Measurements from ENCODE around the gene ZNF57.
"Not testable (repeated sequence)": the region's sequence is repeated elsewhere in the genome, so short reads cannot be mapped to it uniquely, and the experiment has no call there.

ZNF57 gene

DNA sequence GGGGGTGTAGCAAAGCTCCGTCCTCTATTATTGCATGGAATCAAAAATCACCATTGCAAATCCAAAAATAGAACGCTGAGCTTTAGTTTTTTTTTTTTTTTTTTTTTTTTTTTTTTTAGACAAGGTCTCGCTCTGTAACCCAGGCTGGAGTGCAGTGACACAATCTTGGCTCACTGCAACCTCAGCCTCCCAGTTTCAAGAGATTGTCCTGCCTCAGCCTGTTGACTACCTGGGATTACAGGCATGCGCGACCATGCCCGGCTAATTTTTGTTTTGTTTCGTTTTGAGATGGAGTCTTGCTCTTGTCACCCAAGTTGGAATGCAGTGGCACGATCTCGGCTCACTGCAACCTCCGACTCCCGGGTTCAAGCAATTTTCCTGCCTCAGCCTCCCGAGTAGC lies 59.4 kb downstream of the ZNF57 start:
- no peak for DNase-seq

DNA sequence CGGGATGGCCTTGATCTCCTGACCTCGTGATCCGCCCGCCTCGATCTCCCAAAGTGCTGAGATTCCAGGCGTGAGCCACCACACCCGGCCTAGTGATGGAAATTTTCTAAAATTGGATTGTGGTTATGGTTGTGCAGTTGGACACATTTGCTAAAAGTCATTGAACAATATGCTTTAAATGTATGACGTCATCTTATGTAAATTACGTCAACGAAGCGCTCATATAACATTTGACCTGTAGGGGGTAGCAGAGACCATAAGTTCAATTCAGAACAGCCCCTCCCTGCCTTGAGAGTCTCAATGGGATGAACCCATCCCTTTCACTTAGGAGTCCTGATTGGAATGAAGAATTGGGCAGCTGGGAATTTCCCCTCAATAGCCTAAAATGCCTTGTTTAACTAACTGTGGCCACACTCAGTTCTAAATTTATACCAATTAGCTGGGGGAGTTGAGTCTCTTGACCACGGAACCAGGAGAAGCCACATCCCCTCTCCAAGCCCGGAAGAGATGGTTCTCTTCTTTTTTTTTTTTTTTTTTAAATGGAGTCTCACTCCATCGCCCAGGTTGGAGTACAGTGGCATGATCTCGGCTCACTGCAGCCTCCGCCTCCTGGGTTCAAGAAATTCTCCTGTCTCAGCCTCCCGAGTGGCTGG lies 61.4 kb downstream of the ZNF57 start:
- peak; percentile 51 to 87 for DNase-seq

DNA sequence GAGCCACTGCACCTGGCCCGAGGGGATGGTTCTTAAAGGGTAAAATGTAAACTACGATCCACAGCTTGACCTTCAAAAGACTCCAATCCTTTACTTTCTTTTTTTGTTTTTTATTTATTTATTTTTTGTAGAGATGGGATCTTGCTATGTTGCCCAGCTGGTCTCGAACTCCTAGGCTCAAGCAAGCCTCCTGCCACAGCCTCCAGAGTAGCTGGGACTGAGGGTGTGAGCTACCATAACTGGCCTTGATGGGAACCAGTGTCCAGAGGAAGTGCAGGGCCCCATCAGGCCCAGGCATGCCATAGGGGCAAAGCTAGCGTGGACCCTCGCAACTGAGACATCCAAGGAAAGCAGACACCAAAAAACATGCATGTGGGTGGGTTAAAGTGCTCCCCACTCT lies 62.4 kb downstream of the ZNF57 start:
- DNase-seq = no peak

DNA sequence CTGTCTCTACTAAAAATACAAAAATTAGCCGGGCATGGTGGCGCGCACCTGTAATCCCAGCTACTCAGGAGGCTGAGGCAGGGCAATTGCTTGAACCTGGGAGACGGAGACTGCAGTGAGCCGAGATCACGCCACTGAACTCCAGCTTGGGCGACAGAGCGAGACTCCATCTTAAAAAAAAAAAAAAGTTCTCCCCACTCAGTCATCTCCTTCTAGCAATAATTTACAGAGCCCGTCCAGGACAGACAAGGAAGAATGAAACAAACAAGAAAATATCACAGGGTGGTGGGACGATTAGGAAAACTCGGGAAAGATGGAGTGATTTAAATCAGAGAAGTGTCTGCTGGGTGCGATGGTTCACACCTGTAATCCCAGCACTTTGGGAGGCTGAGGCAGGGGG lies 62.9 kb downstream of the ZNF57 start:
- DNase-seq = not testable (repeated sequence)

DNA sequence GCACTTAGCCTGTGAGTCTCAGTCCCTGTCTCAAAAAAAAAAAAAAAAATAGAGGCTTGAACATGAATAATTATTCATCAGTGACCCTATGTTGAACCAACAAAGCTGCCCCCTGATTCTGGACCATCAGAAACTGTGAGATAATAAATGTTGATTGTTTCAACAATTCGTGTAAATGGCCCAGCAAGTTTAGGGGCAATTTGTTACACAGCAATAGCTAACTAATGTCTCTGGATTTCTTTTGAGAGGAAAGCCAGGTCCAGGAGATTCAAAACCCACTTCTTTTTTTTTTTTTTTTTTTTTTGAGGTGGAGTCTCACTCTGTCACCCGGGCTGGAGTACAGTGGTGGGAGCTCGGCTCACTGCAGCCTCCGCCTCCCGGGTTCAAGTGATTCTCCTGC lies 64.1 kb downstream of the ZNF57 start:
- no peak for DNase-seq

DNA sequence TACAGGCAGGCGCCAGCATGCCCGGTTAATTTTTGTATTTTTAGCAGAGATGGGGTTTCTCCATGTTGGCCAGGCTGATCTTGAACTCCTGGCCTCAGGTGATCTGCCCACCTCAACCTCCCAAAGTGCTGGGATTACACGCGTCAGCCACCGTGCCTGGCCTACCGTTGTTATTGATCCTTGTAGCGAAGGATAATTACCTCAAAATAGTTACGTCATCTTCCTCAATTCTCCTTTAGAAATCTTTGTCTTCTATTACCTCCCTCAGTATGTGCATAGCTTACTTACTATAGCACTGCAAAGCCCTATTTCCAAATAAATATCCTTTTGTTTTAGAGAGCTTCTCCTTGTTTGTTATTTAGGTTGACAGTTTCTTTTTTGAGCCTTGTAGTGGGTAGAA lies 67.2 kb downstream of the ZNF57 start:
- DNase-seq = no peak
